COLO668 (cell line): ENCODE measurements around the gene ZNF565.
A peak's percentile ranks its signal among the peaks of the same experiment; 100 is the strongest.
"Not testable (repeated sequence)": the region's sequence is repeated elsewhere in the genome, so short reads cannot be mapped to it uniquely, and the experiment has no call there.

Source experiments
- DNase-seq: peaks from one replicate; lab custom pipeline; 2025; ENCODE audit not compliant: unreplicated experiment; lab: John Stamatoyannopoulos, UW

Gene ZNF565

GRCh38 chr19:36214386-36215275 lies at the start of gene ZNF565, which contains the start of gene ZNF146:
Gene ZNF565, minus strand, starts transcription at chr19:36214665. Its CDS starts 12,680 bp downstream, at chr19:36201985.
Gene ZNF146, plus strand, starts transcription at chr19:36215106. Its CDS starts 21,335 bp downstream, at chr19:36236441.
- peak; percentile 98 for DNase-seq

- DNase-seq: no peak
Measured at GRCh38 chr19:36259211-36259610, 44.7 kb upstream of the ZNF565 start.

- DNase-seq: no peak
Measured at GRCh38 chr19:36258028-36258875, 43.8 kb upstream of the ZNF565 start.

GRCh38 chr19:36257520-36257876 lies 43.0 kb upstream of the ZNF565 start:
- DNase-seq: no peak

GRCh38 chr19:36256853-36257519 lies 42.5 kb upstream of the ZNF565 start:
- no peak for DNase-seq

- DNase-seq: no peak
Measured at GRCh38 chr19:36256064-36256463, 41.6 kb upstream of the ZNF565 start.

- DNase-seq: no peak
Measured at GRCh38 chr19:36255316-36255715, 40.9 kb upstream of the ZNF565 start.

GRCh38 chr19:36254848-36255247 lies 40.4 kb upstream of the ZNF565 start:
- no peak for DNase-seq

GRCh38 chr19:36252047-36252446 lies 37.6 kb upstream of the ZNF565 start:
- no peak for DNase-seq

GRCh38 chr19:36246006-36246481 lies 31.6 kb upstream of the ZNF565 start:
- DNase-seq: no peak

- DNase-seq: peak; percentile 3
Measured at GRCh38 chr19:36245210-36246005, 30.9 kb upstream of the ZNF565 start.

- DNase-seq: no peak
Measured at GRCh38 chr19:36244066-36244465, 29.6 kb upstream of the ZNF565 start.

- no peak for DNase-seq
Measured at GRCh38 chr19:36236946-36237310, 22.5 kb upstream of the ZNF565 start.

GRCh38 chr19:36236304-36236945 lies 22.0 kb upstream of the ZNF565 start:
- DNase-seq: no peak

GRCh38 chr19:36233626-36234025 lies 19.2 kb upstream of the ZNF565 start:
- not testable (repeated sequence) for DNase-seq

- no peak for DNase-seq
Measured at GRCh38 chr19:36225219-36225892, 10.9 kb upstream of the ZNF565 start.

GRCh38 chr19:36222503-36222902 lies 8.0 kb upstream of the ZNF565 start:
- no peak for DNase-seq

GRCh38 chr19:36221474-36221873 lies 7.0 kb upstream of the ZNF565 start:
- DNase-seq: no peak
